GM18511 (cell line): ENCODE data around the gene PABPC1L.

Source experiments
- ATAC-seq: cut with Tn5 transposase; IDR thresholded peaks from one replicate; pipeline ENCODE4 v1.9.1; 2021; ENCODE audit warnings: mild to moderate bottlenecking, moderate library complexity; ENCODE audit not compliant: unreplicated experiment

The PABPC1L gene

GRCh38 chr20:44966030-44966961, 56.4 kb downstream of the PABPC1L start, which contains the start of gene STK4:
TSS of gene STK4 (plus strand) at chr20:44966512. CDS start at chr20:44966569, 57 bp downstream.
- peak; percentile 68 for ATAC-seq

DNA sequence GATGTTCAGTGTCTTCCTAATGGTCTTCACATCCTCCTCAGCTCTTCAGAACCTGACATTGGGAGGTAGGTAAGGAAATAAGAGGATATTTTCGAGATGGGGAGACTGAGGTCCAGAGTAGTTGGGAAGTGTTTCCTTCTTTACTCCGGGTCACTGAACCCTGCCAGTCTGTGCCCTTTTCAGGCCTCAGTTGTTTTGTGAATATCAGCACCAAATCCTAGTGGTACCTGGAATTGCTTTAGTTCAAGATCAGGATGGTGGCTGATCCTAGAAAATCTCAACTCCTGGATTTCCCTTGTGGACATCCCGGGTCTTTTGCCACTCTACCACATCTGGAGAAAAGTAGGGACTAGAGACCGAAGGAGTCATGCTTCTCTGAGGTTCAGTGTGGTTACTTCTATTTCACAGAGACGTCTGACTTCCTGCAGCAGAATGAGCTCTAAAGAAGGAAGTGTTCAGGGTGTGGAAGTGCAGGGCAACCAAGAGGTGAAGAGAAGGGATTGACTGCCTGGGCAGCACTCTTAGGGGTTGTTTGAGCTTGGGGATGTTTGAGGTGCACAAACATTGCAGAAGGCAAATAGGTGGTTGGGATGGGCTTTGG, 57.4 kb downstream of the PABPC1L start:
- no peak for ATAC-seq

GRCh38 chr20:44969300-44969894, 59.5 kb downstream of the PABPC1L start:
- no peak for ATAC-seq

DNA sequence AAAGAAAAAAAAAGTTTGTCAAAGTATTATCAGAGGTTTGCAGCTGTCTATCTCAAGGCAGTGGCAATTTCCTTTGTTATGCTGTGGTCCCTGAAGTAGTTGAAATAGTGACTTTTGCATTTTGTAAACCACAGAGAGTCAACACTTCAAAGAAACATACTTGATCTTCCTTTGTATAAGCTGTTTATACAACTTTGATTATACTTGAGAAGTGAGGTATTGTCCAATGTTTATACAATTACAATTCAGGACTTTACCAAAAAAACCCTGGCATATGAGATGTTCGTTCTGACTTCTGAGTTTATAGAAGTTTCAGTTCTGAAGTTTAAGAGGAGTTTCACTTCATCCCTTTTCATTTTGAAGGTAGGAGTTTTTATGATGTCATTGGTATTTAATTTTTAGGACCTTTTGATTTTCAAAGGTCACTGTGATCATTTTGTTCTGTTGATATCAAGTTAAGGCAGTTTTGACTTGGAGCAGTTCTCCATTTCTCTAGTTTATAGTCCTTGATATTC, 60.4 kb downstream of the PABPC1L start:
- ATAC-seq, result no peak

GRCh38 chr20:44973053-44973452, 63.2 kb downstream of the PABPC1L start:
- ATAC-seq, result no peak

DNA sequence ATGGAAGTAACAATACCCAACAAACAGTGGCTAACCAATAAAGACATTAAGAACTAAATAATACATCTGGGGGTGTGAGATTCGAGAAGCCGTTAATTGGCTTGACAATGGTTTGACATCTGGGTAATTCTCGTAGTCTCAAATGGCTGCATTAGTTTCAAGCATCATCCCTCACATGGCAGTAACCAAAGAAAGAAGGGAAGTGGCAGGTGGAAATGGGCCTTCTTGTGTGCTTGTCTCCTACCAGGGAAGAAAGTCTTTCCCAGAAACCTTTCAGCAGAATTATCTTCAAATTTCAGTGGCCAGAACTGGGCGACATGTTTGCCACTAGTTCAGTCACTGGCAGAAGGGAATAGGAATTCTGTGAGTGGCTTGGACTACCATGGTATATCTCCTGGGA, 66.8 kb downstream of the PABPC1L start:
- ATAC-seq, result no peak

- peak; percentile 98 for ATAC-seq
Measured at GRCh38 chr20:44979090-44979621, 69.3 kb downstream of the PABPC1L start.

GRCh38 chr20:44981736-44982406, 72.0 kb downstream of the PABPC1L start:
- ATAC-seq, result no peak

- ATAC-seq, result no peak
Measured at GRCh38 chr20:44983093-44983674, 73.3 kb downstream of the PABPC1L start.

DNA sequence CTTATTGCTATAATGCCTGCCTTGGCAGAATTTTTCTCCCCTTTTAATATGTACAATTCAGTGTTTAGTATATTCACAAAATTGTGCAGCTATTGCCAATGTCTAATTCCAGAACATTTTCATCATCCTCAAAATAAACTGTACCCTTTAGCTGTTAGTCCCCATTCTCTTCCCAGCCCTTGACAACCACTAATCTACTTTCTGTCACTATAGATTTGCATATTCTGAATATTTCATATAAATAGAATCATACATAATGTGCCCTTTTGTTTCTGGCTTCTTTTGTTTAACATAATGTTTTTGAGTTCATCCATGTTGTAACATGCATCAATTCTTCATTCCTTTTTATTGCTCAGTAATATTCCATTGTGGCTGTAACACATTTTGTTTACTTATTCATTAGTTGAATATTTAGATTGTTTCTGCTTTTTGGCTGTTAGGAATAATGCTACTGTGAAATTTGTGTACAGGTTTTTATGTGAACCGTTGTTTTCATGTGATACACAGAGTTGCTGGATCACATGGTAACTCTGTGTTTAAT, 78.8 kb downstream of the PABPC1L start:
- no peak for ATAC-seq
